Endothelial cell of umbilical vein (primary cell): ENCODE data around the gene ADAP1. TPM values are rescaled to one million over a fixed set of nuclear protein-coding genes. Genes with fewer than 3 reads are reported as not detected.

Experiments used
- BruUV-seq: library from RNA; stranded (reverse); fragments of 400-500 nt; replicated peaks from 2 replicates; lab custom pipeline; 2021; lab: Mats Ljungman, UMichigan
- CTCF ChIA-PET: fragments of 300-600, 350-600 bp; sonication (Branson Sonifier 250); formaldehyde crosslinking; loops from one replicate; lab custom pipeline; 2021; ENCODE audit warnings: antibody characterized with exemption, inconsistent platforms; lab: Charles Lee
- POLR2A ChIA-PET: fragments of 300-600, 350-600 bp; sonication (Branson Sonifier 250); formaldehyde crosslinking; loops from one replicate; lab custom pipeline; 2021; ENCODE audit warnings: antibody characterized with exemption, inconsistent platforms; lab: Charles Lee
- DNase-seq: peaks from one replicate; pipeline ENCODE4 v3.0.0-alpha.2; 2011; ENCODE audit warnings: low read depth, low spot score
- FAIRE-seq: peaks from 2 replicates; lab custom pipeline; 2011; peaks lifted over from hg19 to GRCh38; lab: Jason Lieb, UNC
- H2AFZ ChIP-seq: 2 replicates; pipeline ENCODE4 v1.6.0; 2012; ENCODE audit warnings: low read depth, low read length, control low read depth, inconsistent platforms
- H3K27ac ChIP-seq: 2 replicates; pipeline ENCODE4 v1.5.1; 2011; ENCODE audit warnings: low read depth, mild to moderate bottlenecking, control low read depth, low read length, moderate library complexity; ENCODE audit not compliant: insufficient read depth
- H3K27me3 ChIP-seq, 2 experiments: 2 replicates each; pipeline versions ENCODE4 v1.6.0 to v1.6.1; 2011; ENCODE audit warnings: low read length in 2 of 2, mixed read lengths in 1 of 2; ENCODE audit not compliant: control insufficient read depth in 2 of 2, insufficient read depth in 2 of 2
- H3K36me3 ChIP-seq, 2 experiments: 2 replicates in 1 of 2; 3 replicates in 1 of 2; pipeline ENCODE4 v1.5.1; 2011; ENCODE audit warnings: low read length in 2 of 2, mild to moderate bottlenecking in 1 of 2, moderate library complexity in 1 of 2; ENCODE audit not compliant: control insufficient read depth in 2 of 2, insufficient read depth in 2 of 2; ENCODE audit errors: extremely low read depth in 1 of 2
- H3K4me1 ChIP-seq: 3 replicates; pipeline ENCODE4 v1.5.1; 2011; ENCODE audit warnings: mild to moderate bottlenecking, low read length; ENCODE audit not compliant: control insufficient read depth, insufficient read depth; ENCODE audit errors: extremely low read depth
- H3K4me2 ChIP-seq: 2 replicates; pipeline ENCODE4 v1.6.1; 2011; ENCODE audit warnings: low read length, control low read depth, mixed read lengths; ENCODE audit not compliant: insufficient read depth
- H3K4me3 ChIP-seq, 3 experiments: fragments of 200-600 bp in 1 of 3; sonication (generic), shearing (Covaris generic) in 1 of 3; replicated peaks in 1 of 3; 2 replicates each; pipeline ENCODE4 v1.5.1; 2011 to 2016; ENCODE audit warnings: control low read depth in 3 of 3, low read length in 3 of 3, mild to moderate bottlenecking in 2 of 3, inconsistent platforms in 1 of 3, low read depth in 1 of 3, moderate library complexity in 1 of 3; ENCODE audit not compliant: insufficient read depth in 1 of 3
- H3K79me2 ChIP-seq: 2 replicates; pipeline ENCODE4 v1.6.0; 2012; ENCODE audit warnings: low read length, inconsistent platforms; ENCODE audit not compliant: control insufficient read depth, insufficient read depth
- H3K9ac ChIP-seq: replicated peaks from 2 replicates; pipeline ENCODE3; 2011; ENCODE audit warnings: low read length, control low read depth; ENCODE audit not compliant: insufficient read depth; ENCODE audit errors: extremely low read depth
- H3K9me1 ChIP-seq: replicated peaks from 3 replicates; pipeline ENCODE4 v1.6.0; 2011; ENCODE audit warnings: mild to moderate bottlenecking, low read length; ENCODE audit not compliant: control insufficient read depth, insufficient read depth; ENCODE audit errors: extremely low read depth
- H3K9me3 ChIP-seq: replicated peaks from 2 replicates; pipeline ENCODE4 v1.5.1; 2012; ENCODE audit warnings: low read length, inconsistent platforms; ENCODE audit not compliant: control insufficient read depth, insufficient read depth
- H4K20me1 ChIP-seq: replicated peaks from 2 replicates; pipeline ENCODE3; 2011; ENCODE audit warnings: mild to moderate bottlenecking, low read length; ENCODE audit not compliant: control insufficient read depth, insufficient read depth; ENCODE audit errors: extremely low read depth
- CTCF ChIP-seq, 2 donors: IDR thresholded peaks; 1 replicate in 1 of 2; 2 replicates in 1 of 2; pipeline ENCODE4 v1.5.1; 2011; ENCODE audit warnings: low read length in 2 of 2, mild to moderate bottlenecking in 2 of 2, moderate library complexity in 2 of 2, control low read depth in 1 of 2, inconsistent platforms in 1 of 2, low read depth in 1 of 2; ENCODE audit not compliant: insufficient read depth in 1 of 2; ENCODE audit errors: extremely low read depth in 1 of 2
- EZH2 ChIP-seq: IDR thresholded peaks from 2 replicates; pipeline ENCODE4 v1.6.1; 2012; ENCODE audit warnings: borderline replicate concordance, low read depth, mild to moderate bottlenecking, moderate library complexity, low read length, inconsistent platforms; ENCODE audit not compliant: severe bottlenecking
- FOS ChIP-seq: IDR thresholded peaks from 2 replicates; pipeline ENCODE4 v1.6.1; 2011; ENCODE audit warnings: mild to moderate bottlenecking, low read length, moderate library complexity, borderline replicate concordance; ENCODE audit not compliant: insufficient read depth
- GATA2 ChIP-seq: IDR thresholded peaks from 2 replicates; pipeline ENCODE4 v1.7.0; 2011; ENCODE audit warnings: low read depth, mild to moderate bottlenecking, moderate library complexity, mixed read lengths, low read length; ENCODE audit not compliant: insufficient read length, insufficient read depth
- JUN ChIP-seq: IDR thresholded peaks from 2 replicates; pipeline ENCODE4 v1.6.1; 2011; ENCODE audit warnings: borderline replicate concordance, low read depth; ENCODE audit not compliant: insufficient read length, insufficient read depth
- MAX ChIP-seq: IDR thresholded peaks from 2 replicates; pipeline ENCODE4 v1.6.1; 2011; ENCODE audit not compliant: insufficient read depth, insufficient read length
- MYC ChIP-seq: IDR thresholded peaks from one replicate; pipeline ENCODE4 v1.6.1; 2011; ENCODE audit warnings: mild to moderate bottlenecking, low read depth, low read length
- POLR2A ChIP-seq: IDR thresholded peaks from 2 replicates; pipeline ENCODE4 v1.6.1; 2012; ENCODE audit warnings: low read depth, mild to moderate bottlenecking, control low read depth, low read length
- POLR2AphosphoS5 ChIP-seq: IDR thresholded peaks from 2 replicates; pipeline ENCODE4 v1.6.1; 2012; ENCODE audit warnings: low read depth, mild to moderate bottlenecking, control low read depth, low read length, moderate library complexity; ENCODE audit not compliant: insufficient read depth
- dilution Hi-C: fragments of 300-500 bp; cut with MboI; formaldehyde crosslinking; loops from one replicate; pipeline ENCODE4 v1.15.0; 2019; ENCODE audit warnings: low sequenced_read_pairs; ENCODE audit not compliant: extremely low pct_ligation_motif_present
- intact Hi-C: fragments of 100-400 bp; cut with micrococcal nuclease; formaldehyde crosslinking; loops from one replicate; pipeline ENCODE4 v1.10.0; 2022
- polyA plus RNA-seq, 4 experiments: library from polyadenylated mRNA; depleted of rRNA in 3 of 4; stranded (reverse) in 3 of 4; unstranded in 1 of 4; fragments of >200 nt; gene quantifications; 2 replicates each; pipeline versions ENCODE4 v1.2.1 to v1.2.3, GENCODE V29; 2011 to 2012; ENCODE audit warnings: missing spikeins in 1 of 4
- total RNA-seq: library from RNA; stranded (reverse); gene quantifications from 2 replicates; pipeline ENCODE4 v1.2.3, GENCODE V29; 2021

Gene ADAP1
- total and polyA plus RNA-seq, 2 donors (not counting 3 experiments of a cell fraction or from before 2014, with no cell fraction given) = 0.49 to 0.58 TPM

DNA sequence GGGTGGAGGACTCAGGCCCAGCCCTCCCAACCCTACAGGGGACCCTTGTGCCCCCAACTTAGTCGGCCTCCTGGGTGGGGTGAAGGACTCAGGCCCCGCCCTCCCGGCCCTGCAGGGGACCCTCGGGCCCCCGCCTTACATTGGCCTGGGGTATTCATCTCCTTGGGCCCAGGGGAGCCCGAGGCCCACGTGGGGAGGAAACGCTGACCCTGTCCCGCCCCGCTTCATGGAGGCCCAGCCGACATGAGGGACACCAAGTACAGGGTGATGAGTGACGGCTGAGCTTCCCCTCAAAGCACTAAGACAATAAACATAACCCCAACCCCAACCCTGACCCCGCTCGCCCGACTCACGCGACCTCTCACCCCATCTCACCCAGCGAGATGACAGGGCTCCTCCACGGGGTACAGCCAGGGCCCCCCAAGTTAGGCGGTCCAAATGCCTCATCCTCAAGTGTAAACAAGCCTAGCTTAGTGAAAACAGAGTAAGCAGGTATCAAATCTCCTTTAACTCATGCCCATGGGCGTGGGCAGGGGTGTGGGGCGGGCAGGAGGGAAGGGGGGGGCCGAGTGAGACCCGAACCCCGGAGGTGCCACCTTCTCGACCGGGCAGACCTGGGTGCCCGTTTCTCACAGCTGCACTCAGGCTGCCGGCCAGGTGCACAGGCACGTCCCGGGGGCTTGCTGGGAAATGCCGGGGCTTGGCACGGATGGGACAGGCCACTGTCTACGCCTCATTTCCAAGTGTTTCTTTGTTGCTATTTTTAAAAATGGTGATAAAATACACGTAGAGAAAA lies 36.7 kb upstream of the ADAP1 start:
- intact Hi-C loops (no loop called here), dilution Hi-C loops (no loop called here)
- ChIA-PET POLR2A (no interaction called here), CTCF (interaction anchor here (0.6 to 10.0 kb wide), 7 partner anchors 13 to 416 kb away, joined by 3 to 459 read pairs (median 12); no protein-coding TSS in a partner anchor)
- no peak overlapping the region for H3K4me2 ChIP-seq
- no peak for TF ChIP-seq MAX
- no peak for TF ChIP-seq POLR2A
- no peak for TF ChIP-seq MYC
- H3K9me3 ChIP-seq = no peaks in the 10 kb centered on the region
- no peaks in the 10 kb centered on the region for H3K79me2 ChIP-seq
- H3K9me1 ChIP-seq = no peaks in the 10 kb centered on the region
- H3K27ac ChIP-seq = no peak overlapping the region
- H4K20me1 ChIP-seq = no peaks in the 10 kb centered on the region
- DNase-seq (no peak), FAIRE-seq (no peak)
- no peaks in the 10 kb centered on the region for H3K27me3 ChIP-seq
- no TSS peak for BruUV-seq
- H3K4me3 ChIP-seq = no peak overlapping the region
- H2AFZ ChIP-seq = no peak overlapping the region
- H3K4me1 ChIP-seq = peaks cover 2% of the 10 kb centered on the region
- no peak overlapping the region for H3K9ac ChIP-seq
- H3K36me3 ChIP-seq = no peaks in the 10 kb centered on the region

DNA sequence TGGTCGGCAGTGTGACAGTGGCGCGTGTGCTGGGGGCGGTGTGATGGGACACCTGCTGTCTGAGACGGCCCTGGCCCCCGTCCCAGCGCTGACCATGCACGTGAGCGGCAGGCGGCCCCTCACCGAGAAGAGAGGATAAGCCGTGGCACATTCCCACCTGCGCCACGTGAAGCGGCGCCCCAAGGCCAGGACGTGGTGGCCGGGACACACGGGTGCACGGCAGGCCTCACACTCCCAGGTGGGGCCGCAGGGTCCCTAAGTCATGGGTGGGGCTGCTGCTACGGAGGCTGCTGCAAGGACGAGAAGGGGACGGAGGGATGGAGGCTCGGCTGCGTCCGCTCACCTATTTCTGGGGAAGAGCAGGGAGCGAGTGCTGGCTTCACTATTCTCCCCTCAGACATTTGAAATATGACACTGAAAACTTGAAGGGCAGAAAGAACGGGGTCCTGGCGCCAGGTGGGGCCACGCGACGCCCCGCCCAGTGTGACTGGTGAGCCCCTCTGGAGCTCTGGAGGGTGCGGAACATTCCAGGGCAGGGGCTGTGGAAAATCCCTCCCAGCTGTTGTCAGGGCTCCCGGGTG lies 36.0 kb upstream of the ADAP1 start:
- no peak for FAIRE-seq
- no peak overlapping the region for H2AFZ ChIP-seq
- DNase-seq = no peak
- H3K36me3 ChIP-seq = no peaks in the 10 kb centered on the region
- no peaks in the 10 kb centered on the region for H3K9me3 ChIP-seq
- CTCF ChIA-PET = interaction anchor here (0.6 to 10.0 kb wide), 3 partner anchors 76 to 416 kb away, joined by 3 to 459 read pairs (median 4); no protein-coding TSS in a partner anchor
- H3K27me3 ChIP-seq = no peaks in the 10 kb centered on the region
- intact Hi-C loops = no loop called here
- no peaks in the 10 kb centered on the region for H3K9me1 ChIP-seq
- dilution Hi-C loops = no loop called here
- no peak overlapping the region for H3K4me3 ChIP-seq
- no TSS peak for BruUV-seq
- no peaks in the 10 kb centered on the region for H3K79me2 ChIP-seq
- no peak for TF ChIP-seq FOS
- TF ChIP-seq CTCF (IDR thresholded peaks at IDR 0.05; ENCODE audit: extremely low read depth in 1 of 2, insufficient read depth in 1 of 2, low read depth in 1 of 2, low read length in 2 of 2) = no peak
- TF ChIP-seq EZH2 = no peak
- TF ChIP-seq MAX = no peak
- no peak for TF ChIP-seq JUN
- no peak for TF ChIP-seq POLR2AphosphoS5
- no peak for TF ChIP-seq GATA2
- no peak for TF ChIP-seq MYC
- TF ChIP-seq POLR2A = no peak
- no peak overlapping the region for H3K9ac ChIP-seq
- H4K20me1 ChIP-seq = no peaks in the 10 kb centered on the region
- H3K27ac ChIP-seq = no peak overlapping the region
- POLR2A ChIA-PET = no interaction called here
- H3K4me2 ChIP-seq = no peak overlapping the region
- peaks cover 2% of the 10 kb centered on the region for H3K4me1 ChIP-seq
